Measurements from ENCODE around the gene FOXRED2.
"Not testable (repeated sequence)": the region's sequence is repeated elsewhere in the genome, so short reads cannot be mapped to it uniquely, and the experiment has no call there.

The FOXRED2 gene

GRCh38 chr22:36506637-36507517, at the start of gene FOXRED2:
Gene FOXRED2, minus strand, starts transcription at chr22:36507040. Its CDS starts 618 bp downstream, at chr22:36506422.
- DNase-seq (ENCODE audit: low spot score) = peak; percentile 94

- DNase-seq (ENCODE audit: low spot score) = no peak
Measured at GRCh38 chr22:36554098-36554497, 47.3 kb upstream of the FOXRED2 start.

- no peak for DNase-seq (ENCODE audit: low spot score)
Measured at GRCh38 chr22:36552289-36552688, 45.4 kb upstream of the FOXRED2 start.

- DNase-seq (ENCODE audit: low spot score) = no peak
Measured at GRCh38 chr22:36550701-36551495, 44.1 kb upstream of the FOXRED2 start.

GRCh38 chr22:36549033-36549432, 42.2 kb upstream of the FOXRED2 start:
- DNase-seq (ENCODE audit: low spot score) = no peak

GRCh38 chr22:36548606-36549005, 41.8 kb upstream of the FOXRED2 start:
- DNase-seq (ENCODE audit: low spot score) = no peak

- peak; percentile 81 for DNase-seq (ENCODE audit: low spot score)
Measured at GRCh38 chr22:36546932-36547331, 40.1 kb upstream of the FOXRED2 start.

- DNase-seq (ENCODE audit: low spot score) = peak; percentile 63
Measured at GRCh38 chr22:36546092-36546804, 39.4 kb upstream of the FOXRED2 start.

GRCh38 chr22:36544107-36544620, 37.3 kb upstream of the FOXRED2 start:
- DNase-seq (ENCODE audit: low spot score) = peak; percentile 77

- DNase-seq (ENCODE audit: low spot score) = peak; percentile 82
Measured at GRCh38 chr22:36541831-36542411, 35.1 kb upstream of the FOXRED2 start.

GRCh38 chr22:36540867-36541642, 34.2 kb upstream of the FOXRED2 start:
- DNase-seq (ENCODE audit: low spot score) = no peak

GRCh38 chr22:36538529-36538928, 31.7 kb upstream of the FOXRED2 start:
- DNase-seq (ENCODE audit: low spot score) = no peak

- no peak for DNase-seq (ENCODE audit: low spot score)
Measured at GRCh38 chr22:36536717-36537116, 29.9 kb upstream of the FOXRED2 start.

- not testable (repeated sequence) for DNase-seq (ENCODE audit: low spot score)
Measured at GRCh38 chr22:36533320-36533719, 26.5 kb upstream of the FOXRED2 start.

- no peak for DNase-seq (ENCODE audit: low spot score)
Measured at GRCh38 chr22:36532466-36532865, 25.6 kb upstream of the FOXRED2 start.

GRCh38 chr22:36528795-36529751, 22.2 kb upstream of the FOXRED2 start, which contains the start of gene EIF3D:
Gene EIF3D, minus strand, starts transcription at chr22:36529166. Its CDS starts 3,045 bp downstream, at chr22:36526121.
- peak; percentile 91 for DNase-seq (ENCODE audit: low spot score)

GRCh38 chr22:36528341-36528740, 21.5 kb upstream of the FOXRED2 start:
- DNase-seq (ENCODE audit: low spot score) = no peak

- no peak for DNase-seq (ENCODE audit: low spot score)
Measured at GRCh38 chr22:36522662-36523061, 15.8 kb upstream of the FOXRED2 start.

GRCh38 chr22:36520423-36520822, 13.6 kb upstream of the FOXRED2 start:
- no peak for DNase-seq (ENCODE audit: low spot score)

GRCh38 chr22:36519906-36520305, 13.1 kb upstream of the FOXRED2 start:
- DNase-seq (ENCODE audit: low spot score) = not testable (repeated sequence)

Measured in hepatic stellate cell (primary cell).